ENCODE data around the gene CNMD. TPM values are rescaled to one million over a fixed set of nuclear protein-coding genes. Genes with fewer than 3 reads are reported as not detected.
"Not testable (repeated sequence)": the region's sequence is repeated elsewhere in the genome, so short reads cannot be mapped to it uniquely, and the experiment has no call there.

Gene CNMD
- total RNA-seq, 2 experiments from 2014 or later = not detected

- CTCF ChIA-PET = interaction anchor here (0.8 to 1.5 kb wide), 2 partner anchors 12 to 36 kb away, joined by 3 to 4 read pairs; no protein-coding TSS in a partner anchor
- H3K27me3 Mint-ChIP-seq = no peaks in the 10 kb centered on the region
- intact Hi-C loops (cut with micrococcal nuclease) = no loop called here
- no peaks in the 10 kb centered on the region for H3K9me3 Mint-ChIP-seq
- ATAC-seq (no peak), DNase-seq (no peak)
- no peaks in the 10 kb centered on the region for H3K4me1 Mint-ChIP-seq (ENCODE audit: low read depth)
- POLR2A ChIA-PET = interaction anchor here (1.2 to 1.5 kb wide), 2 partner anchors 9 to 33 kb away, joined by 3 read pairs; no protein-coding TSS in a partner anchor
- TF ChIP-seq, protein P1, sequence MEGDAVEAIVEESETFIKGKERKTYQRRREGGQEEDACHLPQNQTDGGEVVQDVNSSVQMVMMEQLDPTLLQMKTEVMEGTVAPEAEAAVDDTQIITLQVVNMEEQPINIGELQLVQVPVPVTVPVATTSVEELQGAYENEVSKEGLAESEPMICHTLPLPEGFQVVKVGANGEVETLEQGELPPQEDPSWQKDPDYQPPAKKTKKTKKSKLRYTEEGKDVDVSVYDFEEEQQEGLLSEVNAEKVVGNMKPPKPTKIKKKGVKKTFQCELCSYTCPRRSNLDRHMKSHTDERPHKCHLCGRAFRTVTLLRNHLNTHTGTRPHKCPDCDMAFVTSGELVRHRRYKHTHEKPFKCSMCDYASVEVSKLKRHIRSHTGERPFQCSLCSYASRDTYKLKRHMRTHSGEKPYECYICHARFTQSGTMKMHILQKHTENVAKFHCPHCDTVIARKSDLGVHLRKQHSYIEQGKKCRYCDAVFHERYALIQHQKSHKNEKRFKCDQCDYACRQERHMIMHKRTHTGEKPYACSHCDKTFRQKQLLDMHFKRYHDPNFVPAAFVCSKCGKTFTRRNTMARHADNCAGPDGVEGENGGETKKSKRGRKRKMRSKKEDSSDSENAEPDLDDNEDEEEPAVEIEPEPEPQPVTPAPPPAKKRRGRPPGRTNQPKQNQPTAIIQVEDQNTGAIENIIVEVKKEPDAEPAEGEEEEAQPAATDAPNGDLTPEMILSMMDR (IDR thresholded peaks at IDR 0.05) = no peak
- H3K27ac Mint-ChIP-seq = no peak overlapping the region
- no peaks in the 10 kb centered on the region for H3K36me3 Mint-ChIP-seq (ENCODE audit: low read depth)
- H3K4me3 Mint-ChIP-seq = no peak overlapping the region
Observed at GRCh38 chr13:52701728-52702465, 37.7 kb downstream of the CNMD start.

GRCh38 chr13:52696566-52696965 lies 43.1 kb downstream of the CNMD start:
- H3K9me3 Mint-ChIP-seq = no peaks in the 10 kb centered on the region
- peaks cover 2% of the 10 kb centered on the region for H3K36me3 Mint-ChIP-seq (ENCODE audit: low read depth)
- intact Hi-C loops (cut with micrococcal nuclease) = no loop called here
- DNase-seq (no peak), ATAC-seq (no peak)
- TF ChIP-seq, protein P1 (IDR thresholded peaks at IDR 0.05) = no peak
- CTCF ChIA-PET = no interaction called here
- H3K4me3 Mint-ChIP-seq = no peak overlapping the region
- POLR2A ChIA-PET = no interaction called here
- H3K4me1 Mint-ChIP-seq (ENCODE audit: low read depth) = peaks cover 9% of the 10 kb centered on the region
- H3K27ac Mint-ChIP-seq = no peak overlapping the region
- H3K27me3 Mint-ChIP-seq = no peaks in the 10 kb centered on the region

DNA sequence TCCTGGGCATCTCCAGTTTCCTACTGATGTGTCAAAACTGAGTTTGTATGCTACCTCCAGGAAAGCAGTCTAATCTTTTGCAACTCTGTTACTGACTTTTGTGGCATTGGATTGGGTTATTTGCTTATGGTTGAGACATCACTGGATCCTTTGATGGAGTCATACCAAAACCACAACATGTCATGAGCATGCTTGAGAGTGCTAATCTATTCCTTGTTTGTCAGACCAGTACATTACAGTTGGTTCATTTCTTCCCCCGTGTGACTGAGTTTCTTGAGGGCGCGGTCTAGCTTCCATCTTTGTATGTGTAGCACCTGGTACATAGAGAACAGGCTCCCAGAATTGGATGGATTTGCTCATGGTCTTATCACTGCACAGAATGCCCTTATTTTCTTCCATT lies 43.8 kb downstream of the CNMD start:
- TF ChIP-seq, protein P1 (IDR thresholded peaks at IDR 0.05) = no peak
- intact Hi-C loops (cut with micrococcal nuclease) = no loop called here
- Mint-ChIP-seq H3K27me3 (no peaks in the 10 kb centered on the region), H3K27ac (no peak overlapping the region), H3K9me3 (no peaks in the 10 kb centered on the region), H3K36me3 (ENCODE audit: low read depth) (peaks cover 2% of the 10 kb centered on the region), H3K4me1 (ENCODE audit: low read depth) (peaks cover 9% of the 10 kb centered on the region), H3K4me3 (no peak overlapping the region)
- ATAC-seq = peak; percentile 79
- ChIA-PET CTCF (no interaction called here), POLR2A (interaction anchor here (0.6 kb wide), 1 partner anchor 9 kb away, joined by 4 read pairs; no protein-coding TSS in a partner anchor)
- DNase-seq = peak; percentile 29

GRCh38 chr13:52686376-52686775 lies 53.2 kb downstream of the CNMD start:
- CTCF ChIA-PET = interaction anchor here (0.8 kb wide), 1 partner anchor 123 kb away, joined by 3 read pairs; no protein-coding TSS in a partner anchor

DNA sequence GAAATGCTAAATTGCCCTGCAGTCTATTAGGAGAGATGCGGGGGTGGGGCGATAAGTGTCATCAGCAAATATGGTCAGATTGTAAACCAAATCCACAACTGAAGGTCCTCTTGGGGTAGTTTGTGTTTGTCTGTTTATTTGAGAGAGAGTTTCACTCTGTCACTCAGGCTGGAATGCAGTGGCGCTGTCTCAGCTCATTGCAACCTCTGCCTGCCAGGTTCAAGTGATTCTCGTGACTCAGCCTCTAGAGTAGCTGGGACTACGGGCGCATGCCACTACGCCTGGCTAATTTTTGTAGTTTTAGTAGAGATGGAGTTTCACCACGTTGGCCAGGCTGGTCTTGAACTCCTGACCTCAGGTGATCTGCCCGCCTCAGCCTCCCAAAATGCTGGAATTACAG lies 53.8 kb downstream of the CNMD start:
- H3K4me1 Mint-ChIP-seq (ENCODE audit: low read depth); CTCF ChIA-PET; H3K4me3 Mint-ChIP-seq; H3K27ac Mint-ChIP-seq; H3K9me3 Mint-ChIP-seq; ATAC-seq; DNase-seq; intact Hi-C loops (cut with micrococcal nuclease); H3K27me3 Mint-ChIP-seq: not testable (repeated sequence)
- POLR2A ChIA-PET = interaction anchor here (1.5 kb wide), 1 partner anchor 10 kb away, joined by 4 read pairs; no protein-coding TSS in a partner anchor
- peaks cover 33% of the 10 kb centered on the region for H3K36me3 Mint-ChIP-seq (ENCODE audit: low read depth)

More at GRCh38 chr13:52686376-52686775, 53.2 kb downstream of the CNMD start:
- no peak for DNase-seq
- POLR2A ChIA-PET = interaction anchor here (1.5 kb wide), 1 partner anchor 9 kb away, joined by 4 read pairs; no protein-coding TSS in a partner anchor
- ATAC-seq = no peak
- Mint-ChIP-seq H3K36me3 (ENCODE audit: low read depth) (peaks cover 30% of the 10 kb centered on the region), H3K4me1 (ENCODE audit: low read depth) (no peaks in the 10 kb centered on the region), H3K27ac (no peak overlapping the region), H3K4me3 (no peak overlapping the region), H3K9me3 (no peaks in the 10 kb centered on the region), H3K27me3 (no peaks in the 10 kb centered on the region)
- intact Hi-C loops (cut with micrococcal nuclease) = no loop called here
- TF ChIP-seq, protein P1 (IDR thresholded peaks at IDR 0.05) = no peak
